Ascending aorta (tissue), 2 donors: Measurements from ENCODE around the gene EGFL7. TPM values are rescaled to one million over a fixed set of nuclear protein-coding genes. Genes with fewer than 3 reads are reported as not detected.

ENCODE experiments used
- DNase-seq, 2 donors: peaks; one replicate each; pipeline ENCODE4 v3.0.0-alpha.2; 2019; ENCODE audit warnings: low spot score in 2 of 2
- H3K27ac ChIP-seq, 2 donors: fragments of 200-600 bp; sonication (generic); one replicate each; pipeline ENCODE4 v1.5.1; 2016 to 2017; ENCODE audit warnings: mild to moderate bottlenecking in 1 of 2
- H3K27me3 ChIP-seq: fragments of 200-600 bp; sonication (generic); one replicate; pipeline ENCODE4 v1.5.1; 2017
- H3K36me3 ChIP-seq, 2 donors: fragments of 200-600 bp; sonication (generic); one replicate each; pipeline ENCODE4 v1.5.1; 2016
- H3K4me1 ChIP-seq, 2 donors: fragments of 200-600 bp; sonication (generic); one replicate each; pipeline ENCODE4 v1.5.1; 2016 to 2017; ENCODE audit warnings: mild to moderate bottlenecking in 1 of 2
- H3K4me3 ChIP-seq, 2 donors: fragments of 200-600 bp; sonication (generic); one replicate each; pipeline ENCODE4 v1.5.1; 2016 to 2017; ENCODE audit warnings: mild to moderate bottlenecking in 1 of 2
- H3K9me3 ChIP-seq, 2 donors: fragments of 200-600 bp; sonication (generic); one replicate each; pipeline ENCODE4 v1.5.1; 2016
- intact Hi-C: fragments of 100-400 bp; cut with DNase I; formaldehyde crosslinking; loops from one replicate; pipeline ENCODE4 v1.15.1; 2023
- total RNA-seq: library from RNA; depleted of rRNA; stranded (reverse); fragments of >200 nt; gene quantifications from one replicate; pipeline ENCODE4 v1.1.0, GENCODE V29; 2016
- TF ChIP-seq, protein P1 (sequence below), 3 experiments: fragments of 200-600 bp in 2 of 3; fragments of 450-650 bp in 1 of 3; sonication (generic) in 2 of 3; IDR thresholded peaks; one replicate each; pipeline ENCODE4 v1.5.1; 2016 to 2019; ENCODE audit warnings: antibody characterized with exemption in 3 of 3, mild to moderate bottlenecking in 1 of 3, moderate library complexity in 1 of 3

EGFL7 gene
- total RNA-seq, 1 donor from 2014 or later: 443 TPM

DNA sequence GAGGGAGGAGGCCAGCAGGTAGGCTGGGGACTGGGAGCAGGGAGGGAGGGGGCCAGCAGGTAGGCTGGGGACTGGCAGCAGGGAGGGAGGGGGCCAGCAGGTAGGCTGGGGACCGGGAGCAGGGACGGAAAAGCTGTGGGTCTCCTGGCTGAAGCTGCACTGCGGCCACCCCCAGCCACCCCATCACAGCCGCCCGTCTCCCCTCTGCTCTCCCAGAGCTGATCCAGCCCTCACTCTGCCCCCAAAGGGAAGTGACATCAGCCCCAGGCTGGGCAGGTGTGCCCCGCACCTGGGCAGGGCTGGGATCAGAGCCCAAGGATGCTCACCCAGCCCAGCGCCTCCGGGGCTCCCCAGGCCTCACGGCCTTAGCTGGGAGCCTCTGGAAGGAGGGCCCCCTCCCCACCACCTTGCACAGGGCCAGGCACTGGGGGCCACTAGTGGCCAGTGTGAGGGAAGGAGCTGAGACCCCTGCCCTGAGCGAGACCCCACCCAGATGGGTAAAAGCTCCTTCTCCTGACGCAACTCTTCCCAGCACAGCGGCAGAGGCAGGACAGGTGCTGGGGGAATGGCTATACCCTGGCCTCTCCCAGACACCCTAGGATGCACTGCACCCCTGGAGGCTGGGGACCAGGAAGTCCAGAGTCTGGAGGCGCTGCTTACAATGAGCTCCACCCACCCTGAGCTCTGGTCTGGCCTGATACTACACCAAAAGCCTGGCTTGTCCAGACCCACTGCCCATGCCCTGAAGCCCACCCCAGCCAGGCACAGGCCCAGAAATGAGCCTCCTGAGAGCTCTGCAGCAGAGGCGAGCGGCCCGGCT, 13.0 kb downstream of the EGFL7 start:
- Histone ChIP-seq H3K27ac (no peak overlapping the region), H3K9me3 (no peaks in the 10 kb centered on the region), H3K4me1 (no peaks in the 10 kb centered on the region), H3K27me3 (peaks cover 6% of the 10 kb centered on the region), H3K4me3 (no peak overlapping the region), H3K36me3 (peaks cover 17 to 25% of the 10 kb centered on the region in 2 donors)
- no peak for DNase-seq
- TF ChIP-seq, protein P1, sequence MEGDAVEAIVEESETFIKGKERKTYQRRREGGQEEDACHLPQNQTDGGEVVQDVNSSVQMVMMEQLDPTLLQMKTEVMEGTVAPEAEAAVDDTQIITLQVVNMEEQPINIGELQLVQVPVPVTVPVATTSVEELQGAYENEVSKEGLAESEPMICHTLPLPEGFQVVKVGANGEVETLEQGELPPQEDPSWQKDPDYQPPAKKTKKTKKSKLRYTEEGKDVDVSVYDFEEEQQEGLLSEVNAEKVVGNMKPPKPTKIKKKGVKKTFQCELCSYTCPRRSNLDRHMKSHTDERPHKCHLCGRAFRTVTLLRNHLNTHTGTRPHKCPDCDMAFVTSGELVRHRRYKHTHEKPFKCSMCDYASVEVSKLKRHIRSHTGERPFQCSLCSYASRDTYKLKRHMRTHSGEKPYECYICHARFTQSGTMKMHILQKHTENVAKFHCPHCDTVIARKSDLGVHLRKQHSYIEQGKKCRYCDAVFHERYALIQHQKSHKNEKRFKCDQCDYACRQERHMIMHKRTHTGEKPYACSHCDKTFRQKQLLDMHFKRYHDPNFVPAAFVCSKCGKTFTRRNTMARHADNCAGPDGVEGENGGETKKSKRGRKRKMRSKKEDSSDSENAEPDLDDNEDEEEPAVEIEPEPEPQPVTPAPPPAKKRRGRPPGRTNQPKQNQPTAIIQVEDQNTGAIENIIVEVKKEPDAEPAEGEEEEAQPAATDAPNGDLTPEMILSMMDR (IDR thresholded peaks at IDR 0.05): no peak
- intact Hi-C loops: no loop called here

DNA sequence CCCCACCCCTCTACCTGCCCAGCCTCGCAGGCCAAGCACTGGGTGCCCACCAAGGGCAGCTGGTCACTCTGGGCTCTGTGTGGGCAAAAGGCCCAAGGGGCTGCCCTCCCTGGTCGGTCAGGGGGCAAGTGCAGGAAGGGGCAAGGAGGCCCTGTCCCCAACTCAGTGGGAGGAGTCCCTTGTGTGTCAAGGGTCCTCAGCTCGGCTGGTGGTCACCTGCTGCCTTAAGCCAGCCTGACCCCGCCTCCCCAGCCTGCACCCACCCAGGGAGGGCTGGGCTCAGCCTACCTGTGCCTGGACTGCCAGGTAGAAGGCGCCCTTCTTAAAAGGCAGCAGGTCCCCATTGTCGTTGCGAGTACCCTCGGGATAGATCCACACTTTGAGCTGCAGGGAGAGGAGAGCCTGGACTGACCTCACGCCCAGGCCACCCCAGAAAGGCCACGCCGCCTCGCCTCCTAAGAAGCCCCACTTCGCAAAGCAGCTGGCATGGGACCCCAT, 13.6 kb downstream of the EGFL7 start:
- Histone ChIP-seq H3K4me1 (no peaks in the 10 kb centered on the region), H3K27ac (no peak overlapping the region), H3K27me3 (peaks cover 5% of the 10 kb centered on the region), H3K9me3 (no peaks in the 10 kb centered on the region), H3K36me3 (peaks cover 17 to 25% of the 10 kb centered on the region in 2 donors), H3K4me3 (no peak overlapping the region)
- intact Hi-C loops: no loop called here
- TF ChIP-seq, protein P1 (IDR thresholded peaks at IDR 0.05): no peak
- DNase-seq: no peak

DNA sequence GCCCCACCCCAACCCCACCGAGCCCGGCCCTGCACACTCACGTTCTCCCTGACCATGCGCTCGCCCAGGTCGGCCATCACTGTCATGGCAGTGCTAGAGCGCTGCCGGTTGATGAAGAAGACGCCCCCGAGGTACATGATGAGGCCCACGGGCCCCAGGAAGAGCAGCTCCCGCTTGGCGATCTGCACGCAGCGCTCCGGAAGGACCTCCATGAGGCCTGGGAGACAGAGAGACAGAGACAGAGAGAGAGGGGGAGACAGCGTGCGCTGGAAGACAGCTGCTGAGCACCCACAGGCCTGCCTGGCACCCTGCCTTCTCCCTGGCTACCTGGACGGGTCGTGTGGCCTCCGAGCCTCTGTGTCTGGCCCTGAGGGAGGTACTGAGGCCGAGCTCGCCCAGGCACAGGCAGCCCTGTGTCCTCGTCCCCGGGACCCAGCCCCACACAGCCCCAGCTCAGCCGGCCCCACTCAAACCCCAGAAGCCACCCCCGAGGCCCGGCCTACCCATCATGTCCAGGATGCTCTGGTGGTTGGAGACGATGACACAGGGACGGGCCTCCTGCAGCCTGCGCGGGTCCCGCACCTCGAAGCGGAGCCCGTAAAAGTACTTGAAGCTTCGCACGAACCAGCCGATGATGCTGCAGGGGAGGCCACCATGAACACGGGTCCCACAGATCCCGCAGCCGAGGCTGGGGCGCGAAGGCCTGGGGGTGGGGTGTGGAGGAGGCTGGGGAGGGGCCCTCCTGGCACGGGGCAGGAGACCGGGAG, 14.4 kb downstream of the EGFL7 start:
- intact Hi-C loops: no loop called here
- DNase-seq: no peak
- no peaks in the 10 kb centered on the region for H3K27me3 ChIP-seq
- no peaks in the 10 kb centered on the region for H3K9me3 ChIP-seq
- H3K4me3 ChIP-seq: no peak overlapping the region
- H3K36me3 ChIP-seq: peaks cover 17 to 25% of the 10 kb centered on the region in 2 donors
- H3K27ac ChIP-seq: no peak overlapping the region
- no peaks in the 10 kb centered on the region for H3K4me1 ChIP-seq
- TF ChIP-seq, protein P1 (IDR thresholded peaks at IDR 0.05): no peak

DNA sequence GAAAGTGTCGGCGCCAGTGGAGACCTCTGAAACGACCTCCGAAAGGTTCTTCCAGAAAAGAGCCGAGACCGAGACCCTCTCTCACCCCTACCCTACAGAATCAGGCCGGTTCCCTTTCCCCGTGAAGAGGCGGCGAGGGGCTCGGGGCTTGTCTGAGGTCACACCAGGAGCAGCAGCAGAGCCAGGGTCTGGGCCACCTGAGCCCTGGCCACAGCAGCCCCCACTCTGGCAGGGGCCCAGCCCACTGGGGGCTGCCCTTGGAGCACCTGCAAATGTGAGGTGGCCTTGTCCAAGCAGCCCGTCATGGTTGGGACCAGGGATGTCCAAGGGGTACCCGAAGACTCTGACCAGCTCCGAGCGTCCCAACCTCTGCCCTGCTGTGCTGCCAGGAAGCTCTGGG, 15.3 kb downstream of the EGFL7 start:
- no peaks in the 10 kb centered on the region for H3K27me3 ChIP-seq
- DNase-seq: no peak
- no peak overlapping the region for H3K27ac ChIP-seq
- intact Hi-C loops: no loop called here
- no peaks in the 10 kb centered on the region for H3K9me3 ChIP-seq
- peaks cover 17 to 25% of the 10 kb centered on the region in 2 donors for H3K36me3 ChIP-seq
- no peak overlapping the region for H3K4me3 ChIP-seq
- TF ChIP-seq, protein P1 (IDR thresholded peaks at IDR 0.05): no peak
- no peaks in the 10 kb centered on the region for H3K4me1 ChIP-seq

DNA sequence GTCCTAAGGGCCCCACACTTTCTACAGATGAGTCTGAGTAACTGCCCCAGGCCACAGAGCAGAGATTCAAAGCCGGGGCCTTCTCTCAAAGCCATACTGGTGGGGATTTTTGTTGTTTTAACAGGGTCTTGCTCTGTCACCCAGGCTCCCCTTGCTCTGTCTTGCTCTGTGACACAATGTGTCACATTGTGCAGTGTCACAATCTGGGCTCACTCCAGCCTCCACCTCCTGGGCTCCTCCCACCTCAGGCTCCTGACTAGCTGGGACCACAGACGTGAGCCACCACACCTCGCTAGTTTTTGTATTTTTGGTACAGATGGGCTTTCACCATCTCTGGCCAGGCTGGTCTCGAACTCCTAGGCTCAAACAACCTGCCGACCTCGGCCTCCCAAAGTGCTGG, 15.9 kb downstream of the EGFL7 start:
- no peaks in the 10 kb centered on the region for H3K9me3 ChIP-seq
- DNase-seq: no peak
- peaks cover 13 to 22% of the 10 kb centered on the region in 2 donors for H3K36me3 ChIP-seq
- H3K27me3 ChIP-seq: no peaks in the 10 kb centered on the region
- intact Hi-C loops: no loop called here
- H3K4me3 ChIP-seq: no peak overlapping the region
- no peaks in the 10 kb centered on the region for H3K4me1 ChIP-seq
- TF ChIP-seq, protein P1 (IDR thresholded peaks at IDR 0.05): no peak
- no peak overlapping the region for H3K27ac ChIP-seq
